HG03095 (cell line): ENCODE results near the gene GIMAP1.
"Not testable (repeated sequence)": the region's sequence is repeated elsewhere in the genome, so short reads cannot be mapped to it uniquely, and the experiment has no call there.

Experiments used
- ATAC-seq: cut with Tn5 transposase; IDR thresholded peaks from one replicate; pipeline ENCODE4 v1.9.1; 2021; ENCODE audit warnings: moderate library complexity; ENCODE audit not compliant: unreplicated experiment

The GIMAP1 gene

GRCh38 chr7:150716368-150716767 is at the start of gene GIMAP1:
Gene GIMAP1, plus strand, starts transcription at chr7:150716613. Its CDS starts 2,435 bp downstream, at chr7:150719048.
- peak; percentile 63 for ATAC-seq

- peak; percentile 68 for ATAC-seq
Measured at GRCh38 chr7:150668472-150668911, 47.9 kb upstream of the GIMAP1 start.

GRCh38 chr7:150668977-150669376 is 47.4 kb upstream of the GIMAP1 start:
- ATAC-seq, result no peak

GRCh38 chr7:150671798-150672585 is 44.4 kb upstream of the GIMAP1 start:
- not testable (repeated sequence) for ATAC-seq

- ATAC-seq, result no peak
Measured at GRCh38 chr7:150675714-150676113, 40.7 kb upstream of the GIMAP1 start.

- not testable (repeated sequence) for ATAC-seq
Measured at GRCh38 chr7:150676276-150676675, 40.1 kb upstream of the GIMAP1 start.

- not testable (repeated sequence) for ATAC-seq
Measured at GRCh38 chr7:150676854-150677253, 39.6 kb upstream of the GIMAP1 start.

- ATAC-seq, result not testable (repeated sequence)
Measured at GRCh38 chr7:150678601-150679000, 37.8 kb upstream of the GIMAP1 start.

- not testable (repeated sequence) for ATAC-seq
Measured at GRCh38 chr7:150680364-150680763, 36.0 kb upstream of the GIMAP1 start.

- ATAC-seq, result peak; percentile 92
Measured at GRCh38 chr7:150685219-150686029, 31.0 kb upstream of the GIMAP1 start, which contains the start of gene GIMAP2. Gene GIMAP2, plus strand, starts transcription at chr7:150685706. Its CDS starts 1,354 bp downstream, at chr7:150687060.

GRCh38 chr7:150686030-150686631 is 30.3 kb upstream of the GIMAP1 start:
- peak; percentile 27 for ATAC-seq

GRCh38 chr7:150688630-150689029 is 27.8 kb upstream of the GIMAP1 start:
- ATAC-seq, result no peak

- ATAC-seq, result no peak
Measured at GRCh38 chr7:150695654-150696053, 20.8 kb upstream of the GIMAP1 start.

- no peak for ATAC-seq
Measured at GRCh38 chr7:150703209-150703608, 13.2 kb upstream of the GIMAP1 start.

- ATAC-seq, result no peak
Measured at GRCh38 chr7:150715293-150715692, 1.1 kb upstream of the GIMAP1 start.

- no peak for ATAC-seq
Measured at GRCh38 chr7:150715738-150716137, 675 bp upstream of the GIMAP1 start.

- no peak for ATAC-seq
Measured at GRCh38 chr7:150716939-150717338, 526 bp downstream of the GIMAP1 start.

GRCh38 chr7:150717814-150718420 is 1.5 kb downstream of the GIMAP1 start:
- ATAC-seq, result no peak

GRCh38 chr7:150719436-150719835 is 3.0 kb downstream of the GIMAP1 start:
- ATAC-seq, result no peak

GRCh38 chr7:150719960-150720891 is 3.8 kb downstream of the GIMAP1 start:
- no peak for ATAC-seq
